ENCODE measurements around the gene HIF1A.
"Not testable (repeated sequence)": the region's sequence is repeated elsewhere in the genome, so short reads cannot be mapped to it uniquely, and the experiment has no call there.

Gene HIF1A

DNA sequence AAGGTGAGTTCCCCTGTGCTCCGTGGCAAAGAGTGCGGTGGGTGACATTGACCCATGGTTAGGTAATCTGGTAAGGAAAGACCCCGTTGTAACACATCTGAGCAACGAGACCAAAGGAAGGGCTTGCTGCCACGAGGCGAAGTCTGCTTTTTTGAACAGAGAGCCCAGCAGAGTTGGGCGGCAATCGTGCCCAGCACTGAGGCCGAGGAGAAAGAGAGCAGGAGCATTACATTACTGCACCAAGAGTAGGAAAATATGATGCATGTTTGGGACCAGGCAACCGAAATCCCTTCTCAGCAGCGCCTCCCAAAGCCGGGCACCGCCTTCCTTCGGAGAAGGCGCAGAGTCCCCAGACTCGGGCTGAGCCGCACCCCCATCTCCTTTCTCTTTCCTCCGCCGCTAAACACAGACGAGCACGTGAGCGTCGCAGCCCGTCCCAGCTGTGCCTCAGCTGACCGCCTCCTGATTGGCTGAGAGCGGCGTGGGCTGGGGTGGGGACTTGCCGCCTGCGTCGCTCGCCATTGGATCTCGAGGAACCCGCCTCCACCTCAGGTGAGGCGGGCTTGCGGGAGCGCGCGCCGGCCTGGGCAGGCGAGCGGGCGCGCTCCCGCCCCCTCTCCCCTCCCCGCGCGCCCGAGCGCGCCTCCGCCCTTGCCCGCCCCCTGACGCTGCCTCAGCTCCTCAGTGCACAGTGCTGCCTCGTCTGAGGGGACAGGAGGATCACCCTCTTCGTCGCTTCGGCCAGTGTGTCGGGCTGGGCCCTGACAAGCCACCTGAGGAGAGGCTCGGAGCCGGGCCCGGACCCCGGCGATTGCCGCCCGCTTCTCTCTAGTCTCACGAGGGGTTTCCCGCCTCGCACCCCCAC, at the start of gene HIF1A:
TSS of gene HIF1A (plus strand) at position 684 of the 865 bp plus-strand sequence. CDS start 292 bp downstream, outside the sequence.
- in situ Hi-C loops (cut with HindIII; ENCODE audit: low sequenced_read_pairs): no loop called here

GRCh38 chr14:61646366-61647116, 48.8 kb upstream of the HIF1A start:
- in situ Hi-C loops (cut with HindIII; ENCODE audit: low sequenced_read_pairs): no loop called here

- in situ Hi-C loops (cut with HindIII; ENCODE audit: low sequenced_read_pairs): no loop called here
Observed at GRCh38 chr14:61647704-61648103, 47.6 kb upstream of the HIF1A start.

DNA sequence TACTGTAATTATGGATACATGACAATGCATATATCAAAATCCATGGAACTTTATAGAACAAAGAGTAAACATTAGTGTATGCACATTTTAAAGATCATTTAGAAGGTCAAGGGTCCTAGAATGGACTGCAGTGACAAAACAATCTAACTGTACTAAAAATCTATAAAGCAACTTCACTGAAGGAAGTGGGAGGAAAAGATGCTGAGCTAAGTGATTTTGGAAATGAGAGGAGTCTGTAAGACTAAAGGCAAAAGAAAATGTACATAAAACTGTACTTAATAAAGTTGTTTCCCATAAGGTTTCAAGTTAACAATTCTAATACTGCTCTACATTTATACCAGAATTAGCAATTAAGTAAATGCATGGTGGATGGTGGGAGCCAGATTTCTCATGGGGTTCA, 46.9 kb upstream of the HIF1A start:
- in situ Hi-C loops (cut with HindIII; ENCODE audit: low sequenced_read_pairs): no loop called here

GRCh38 chr14:61649283-61649682, 46.0 kb upstream of the HIF1A start:
- in situ Hi-C loops (cut with HindIII; ENCODE audit: low sequenced_read_pairs): no loop called here

DNA sequence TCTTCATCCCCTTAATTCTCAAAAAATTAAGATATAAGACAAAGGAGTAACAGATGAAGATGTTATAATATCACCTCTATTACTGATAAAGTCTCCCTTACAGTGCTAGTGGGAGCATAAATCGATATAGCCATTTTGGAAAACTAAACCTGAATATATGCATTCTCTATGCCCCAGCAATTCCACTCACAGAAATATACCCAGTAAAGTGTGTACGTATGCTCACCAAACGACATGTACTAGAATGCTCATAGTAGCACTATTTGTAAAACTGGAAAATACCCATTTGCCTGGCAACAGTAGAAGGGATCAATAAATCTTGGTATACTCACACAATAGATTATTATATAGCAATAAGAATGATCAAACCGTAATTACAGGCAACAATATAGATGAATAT, 44.0 kb upstream of the HIF1A start:
- in situ Hi-C loops (cut with HindIII; ENCODE audit: low sequenced_read_pairs): no loop called here

DNA sequence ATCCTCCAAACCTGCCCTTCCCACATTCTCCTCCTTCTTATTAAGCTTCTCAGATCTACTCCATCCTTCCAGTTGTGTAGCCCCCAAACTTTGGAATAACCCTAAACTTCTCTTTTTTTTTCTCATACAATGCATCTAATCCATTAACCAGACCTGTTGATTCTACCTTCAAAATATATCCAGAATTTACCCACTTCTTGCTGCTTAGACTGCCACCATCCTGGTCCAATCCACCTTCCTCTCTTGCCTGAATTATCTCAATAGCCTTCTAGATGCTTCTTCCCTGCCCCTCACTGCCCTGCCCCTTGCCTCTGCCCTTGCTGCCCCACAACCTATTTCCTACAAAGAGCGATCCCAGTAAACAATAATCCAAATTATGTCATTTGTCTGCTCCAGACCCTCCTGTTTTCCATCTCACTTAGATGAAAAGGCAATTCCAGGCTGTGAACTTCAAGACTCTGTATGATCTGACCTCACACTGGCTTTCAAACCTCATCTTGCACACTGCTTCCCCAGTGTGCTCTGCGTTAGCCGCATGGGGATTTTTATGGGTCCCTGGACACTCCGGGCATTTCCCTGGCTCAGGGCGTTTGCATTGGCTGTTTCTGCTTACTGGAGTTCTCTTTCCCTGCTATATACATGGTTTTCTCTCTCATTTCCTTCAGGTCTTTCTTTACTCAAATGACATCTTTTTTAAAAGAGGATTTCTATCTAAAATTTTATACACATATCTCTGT, 42.6 kb upstream of the HIF1A start:
- in situ Hi-C loops (cut with HindIII; ENCODE audit: low sequenced_read_pairs): no loop called here

DNA sequence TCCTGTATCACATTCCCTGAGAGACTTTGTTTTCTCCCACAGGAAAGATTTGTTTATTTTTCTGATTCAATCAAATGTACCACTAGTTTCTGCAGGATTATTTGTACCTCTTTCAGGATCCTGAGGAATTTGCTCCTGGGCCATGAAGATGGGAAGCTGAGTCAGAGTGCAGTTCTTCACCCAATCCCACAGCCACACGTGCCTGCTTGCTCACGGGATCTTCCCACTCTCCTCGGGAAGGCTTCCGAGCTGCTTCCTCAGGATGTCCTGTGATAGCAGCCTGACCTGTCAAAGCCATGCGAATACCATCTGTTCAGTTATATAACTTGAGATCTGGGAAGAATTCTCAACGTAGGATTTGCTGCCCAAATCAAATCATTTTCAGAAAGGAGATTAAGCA, 41.8 kb upstream of the HIF1A start:
- in situ Hi-C loops (cut with HindIII; ENCODE audit: low sequenced_read_pairs): no loop called here

DNA sequence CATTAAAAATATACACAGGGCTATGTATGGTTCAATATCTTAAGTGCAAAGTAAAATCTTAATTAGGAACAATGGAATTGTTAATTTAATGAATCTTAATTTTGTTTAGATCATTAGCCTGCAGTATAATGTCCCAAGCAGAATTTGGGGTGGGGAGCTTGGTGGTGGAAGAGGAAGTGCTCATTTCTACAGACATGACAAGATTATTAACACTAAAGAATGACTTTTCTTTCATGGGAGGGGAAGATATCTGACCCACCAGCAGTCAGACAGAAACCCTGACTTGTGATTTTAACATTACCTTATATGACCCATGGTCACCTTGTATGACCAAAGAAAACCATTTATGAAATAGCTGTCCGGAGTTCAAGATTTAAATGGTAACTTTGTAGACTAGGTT, 41.3 kb upstream of the HIF1A start:
- in situ Hi-C loops (cut with HindIII; ENCODE audit: low sequenced_read_pairs): no loop called here

DNA sequence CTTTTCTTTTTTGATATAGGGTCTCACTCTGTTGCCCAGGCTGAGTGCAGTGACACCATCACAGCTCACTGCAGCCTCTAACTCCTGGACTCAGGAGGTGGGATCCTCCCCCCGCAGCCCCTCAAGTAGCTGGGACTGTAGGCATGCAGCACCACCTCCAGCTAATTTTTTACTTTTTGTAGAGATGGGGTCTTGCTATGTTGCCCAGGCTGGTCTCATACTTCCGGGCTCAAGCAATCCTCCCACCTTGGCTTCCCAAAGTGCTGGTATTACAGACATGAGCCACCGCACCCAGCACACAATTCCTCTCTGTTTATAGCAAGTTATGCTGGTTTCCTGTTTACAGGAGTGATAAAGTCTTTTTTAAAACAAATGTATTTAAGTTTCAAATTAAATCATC, 39.5 kb upstream of the HIF1A start:
- in situ Hi-C loops (cut with HindIII; ENCODE audit: low sequenced_read_pairs): no loop called here

- in situ Hi-C loops (cut with HindIII; ENCODE audit: low sequenced_read_pairs): no loop called here
Observed at GRCh38 chr14:61656341-61656740, 39.0 kb upstream of the HIF1A start.

DNA sequence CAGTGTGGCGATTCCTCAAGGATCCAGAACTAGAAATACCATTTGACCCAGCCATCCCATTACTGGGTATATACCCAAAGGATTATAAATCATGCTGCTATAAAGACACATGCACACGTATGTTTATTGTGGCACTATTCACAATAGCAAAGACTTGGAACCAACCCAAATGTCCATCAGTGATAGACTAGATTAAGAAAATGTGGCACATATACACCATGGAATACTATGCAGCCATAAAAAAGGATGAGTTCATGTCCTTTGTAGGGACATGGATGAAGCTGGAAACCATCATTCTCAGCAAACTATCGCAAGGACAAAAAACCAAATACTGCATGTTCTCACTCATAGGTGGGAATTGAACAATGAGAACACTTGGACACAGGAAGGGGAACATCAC, 37.2 kb upstream of the HIF1A start:
- in situ Hi-C loops (cut with HindIII; ENCODE audit: low sequenced_read_pairs): not testable (repeated sequence)

- in situ Hi-C loops (cut with HindIII; ENCODE audit: low sequenced_read_pairs): no loop called here
Observed at GRCh38 chr14:61659582-61659981, 35.7 kb upstream of the HIF1A start.

DNA sequence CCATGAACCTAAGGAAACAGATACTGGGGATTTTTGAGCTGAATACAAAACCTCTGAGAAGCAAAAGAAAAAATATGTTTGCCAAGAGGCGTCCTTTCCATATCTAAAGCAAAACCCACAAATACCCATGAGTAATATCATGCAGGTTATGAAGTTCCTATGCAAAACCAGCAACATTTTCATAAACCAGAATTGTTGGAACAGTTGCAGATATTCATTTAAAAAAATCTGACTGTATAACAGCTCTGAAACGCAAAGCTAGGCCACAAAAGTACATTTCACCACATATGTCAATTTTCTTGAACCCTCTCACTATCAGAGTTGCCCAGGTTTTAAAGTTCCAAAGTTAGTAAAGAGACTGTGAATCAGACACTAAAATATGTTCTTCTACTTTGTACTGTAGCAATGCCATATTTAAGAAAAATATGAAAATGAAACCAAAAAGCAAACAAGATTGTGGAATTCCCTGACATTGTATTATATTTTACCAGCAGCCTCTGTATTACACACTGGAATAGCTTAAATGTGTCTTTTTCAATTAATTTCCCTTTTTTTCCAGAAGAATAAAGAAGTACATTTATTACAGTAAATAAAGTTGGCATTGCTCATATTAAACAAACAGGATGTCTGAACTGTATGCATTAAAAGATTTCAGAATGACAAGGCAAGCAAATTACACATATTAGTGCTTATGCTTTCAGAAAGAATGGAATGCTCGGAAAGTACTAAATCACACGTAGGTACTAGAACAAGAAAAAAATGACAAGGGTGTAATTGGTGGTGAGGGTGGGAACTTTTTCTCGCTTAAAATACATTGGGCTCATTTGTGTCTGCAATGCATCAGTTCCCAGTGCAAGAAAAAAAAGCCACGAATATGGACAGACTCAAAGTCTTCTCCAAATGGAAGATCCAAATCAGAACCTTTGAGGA, 33.6 kb upstream of the HIF1A start:
- in situ Hi-C loops (cut with HindIII; ENCODE audit: low sequenced_read_pairs): no loop called here

GRCh38 chr14:61662437-61663311, 32.6 kb upstream of the HIF1A start:
- in situ Hi-C loops (cut with HindIII; ENCODE audit: low sequenced_read_pairs): no loop called here

DNA sequence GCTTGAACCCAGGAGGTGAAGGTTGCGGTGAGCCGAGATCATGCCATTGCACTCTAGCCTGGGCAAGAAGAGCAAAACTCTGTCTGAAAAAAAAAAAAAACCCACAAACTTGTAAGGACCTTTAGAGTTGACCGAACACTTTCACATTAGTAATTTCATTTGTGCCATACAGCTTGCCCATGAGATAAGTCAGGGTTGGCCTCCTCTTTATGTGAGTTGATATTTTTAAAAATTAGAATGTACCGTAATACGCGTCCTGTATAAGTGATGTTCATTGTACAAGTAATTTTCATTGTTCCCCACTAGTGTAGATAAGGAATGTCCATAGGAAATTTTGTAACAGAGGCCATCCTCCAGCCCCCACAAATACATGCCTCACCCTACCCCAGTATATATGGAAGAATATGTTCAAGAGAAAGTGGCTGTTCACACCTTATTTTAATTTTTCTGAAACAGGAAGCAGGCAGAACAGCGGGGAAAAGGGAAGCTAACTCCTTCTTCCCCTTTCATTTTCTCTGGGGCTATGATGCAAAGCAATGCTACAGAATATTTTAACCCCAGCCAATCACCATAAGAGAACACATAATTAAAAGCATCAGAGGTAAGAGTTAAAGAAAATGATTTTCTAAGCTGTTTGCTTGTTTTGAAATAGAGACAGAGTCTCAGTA, 31.9 kb upstream of the HIF1A start:
- in situ Hi-C loops (cut with HindIII; ENCODE audit: low sequenced_read_pairs): no loop called here

DNA sequence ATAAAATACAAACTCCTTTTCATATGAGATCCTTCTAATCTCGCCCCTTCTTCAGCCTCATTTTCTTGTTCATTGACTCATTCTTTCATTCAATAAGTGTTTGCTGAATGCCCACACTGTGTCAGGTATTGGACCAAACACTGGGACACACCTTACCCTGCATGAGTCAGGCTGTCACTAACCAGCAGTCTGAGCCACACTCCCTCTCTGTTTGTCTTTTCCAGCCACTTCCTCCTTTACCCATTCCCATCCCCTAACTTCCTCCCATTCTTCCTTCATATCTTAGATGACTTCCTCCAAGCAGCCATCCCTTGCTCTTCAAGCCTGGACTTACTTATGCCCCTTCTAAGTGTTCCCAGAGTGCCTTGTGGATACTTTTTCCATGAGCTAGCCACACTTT, 27.0 kb upstream of the HIF1A start:
- in situ Hi-C loops (cut with HindIII; ENCODE audit: low sequenced_read_pairs): no loop called here

DNA sequence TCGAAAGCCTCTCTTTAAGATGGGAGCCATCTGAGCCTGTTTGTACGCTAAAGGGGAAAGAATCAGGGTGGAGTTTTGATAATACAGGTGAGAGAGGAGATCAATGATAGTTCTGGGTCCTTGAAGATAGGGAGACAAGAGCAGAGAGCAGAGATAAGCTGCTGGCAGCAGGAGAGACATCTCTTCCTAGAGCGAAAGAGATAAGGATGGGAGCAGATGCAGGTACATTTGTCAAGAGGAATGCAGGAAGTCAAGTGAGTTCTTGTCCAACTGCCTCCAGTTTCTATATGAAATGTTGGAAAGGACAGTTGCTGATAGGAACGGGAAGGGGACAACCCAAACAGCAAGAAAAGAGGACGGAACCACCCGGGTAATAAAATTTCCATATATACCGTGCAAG, 24.7 kb upstream of the HIF1A start:
- in situ Hi-C loops (cut with HindIII; ENCODE audit: low sequenced_read_pairs): no loop called here

DNA sequence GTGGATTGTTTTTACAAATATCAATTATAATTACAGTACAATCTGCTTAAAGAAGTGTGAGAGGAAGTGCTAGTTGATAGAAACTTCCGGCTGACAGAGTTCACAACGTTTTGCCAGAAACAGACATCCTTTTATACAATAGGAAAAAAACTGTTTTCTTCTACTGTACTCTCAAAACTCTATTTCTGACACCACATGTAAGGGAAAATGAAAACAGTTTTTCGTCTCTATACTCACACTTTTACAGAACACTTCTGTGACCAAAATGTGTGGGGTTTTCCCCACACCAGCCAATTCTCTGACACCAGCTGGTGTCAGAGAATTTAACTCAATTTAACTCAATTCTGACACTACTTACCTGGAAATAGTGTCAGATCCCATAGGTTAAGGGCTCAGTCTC, 24.2 kb upstream of the HIF1A start:
- in situ Hi-C loops (cut with HindIII; ENCODE audit: low sequenced_read_pairs): no loop called here

Data from endothelial cell of hepatic sinusoid (primary cell).